Retinal pigment epithelial cell (primary cell): ENCODE results near the gene VAT1L.
"Not testable (repeated sequence)": the region's sequence is repeated elsewhere in the genome, so short reads cannot be mapped to it uniquely, and the experiment has no call there.

ENCODE experiments used
- DNase-seq: peaks from one replicate; pipeline ENCODE4 v3.0.0-alpha.2; 2010; ENCODE audit warnings: low read depth
- H3K4me3 ChIP-seq: 2 replicates; pipeline ENCODE4 v1.5.1; 2011; ENCODE audit warnings: mild to moderate bottlenecking, low read length, control low read depth, moderate library complexity
- CTCF ChIP-seq: conservative IDR thresholded peaks from 2 replicates; pipeline ENCODE4 v1.5.1; 2011; ENCODE audit warnings: low read depth, low read length, control low read depth, inconsistent platforms

The VAT1L gene

GRCh38 chr16:77944631-77945030 is 156.3 kb downstream of the VAT1L start:
- no peak overlapping the region for H3K4me3 ChIP-seq
- no peak for DNase-seq
- TF ChIP-seq CTCF = no peak

GRCh38 chr16:77945126-77945525 is 156.8 kb downstream of the VAT1L start:
- no peak for TF ChIP-seq CTCF
- H3K4me3 ChIP-seq = no peak overlapping the region
- no peak for DNase-seq

- no peak for TF ChIP-seq CTCF
- no peak overlapping the region for H3K4me3 ChIP-seq
- no peak for DNase-seq
Measured at GRCh38 chr16:77946823-77947222, 158.5 kb downstream of the VAT1L start.

- not testable (repeated sequence) for DNase-seq, H3K4me3 ChIP-seq
Measured at GRCh38 chr16:77947590-77947989, 159.2 kb downstream of the VAT1L start.

GRCh38 chr16:77948835-77949234 is 160.5 kb downstream of the VAT1L start:
- no peak for TF ChIP-seq CTCF
- H3K4me3 ChIP-seq = no peak overlapping the region
- DNase-seq = no peak

- no peak for TF ChIP-seq CTCF
Measured at GRCh38 chr16:77949445-77949844, 161.1 kb downstream of the VAT1L start.

GRCh38 chr16:77951788-77952187 is 163.4 kb downstream of the VAT1L start:
- peak; percentile 58 for TF ChIP-seq CTCF

More at GRCh38 chr16:77949445-77949844, 161.1 kb downstream of the VAT1L start:
- DNase-seq = no peak
- H3K4me3 ChIP-seq = no peak overlapping the region

GRCh38 chr16:77955127-77955526 is 166.8 kb downstream of the VAT1L start:
- no peak overlapping the region for H3K4me3 ChIP-seq
- TF ChIP-seq CTCF = no peak
- DNase-seq = no peak

More at GRCh38 chr16:77951788-77952187, 163.4 kb downstream of the VAT1L start:
- H3K4me3 ChIP-seq = no peak overlapping the region
- no peak for DNase-seq
